SU-DHL-6 (cell line): ENCODE data around the gene CRB2.

Experiments used
- H2AFZ ChIP-seq: fragments of 200-600 bp; sonication (generic); 2 replicates; pipeline ENCODE4 v1.6.1; 2014; ENCODE audit warnings: low read depth, mild to moderate bottlenecking, moderate library complexity, mixed read lengths, antibody characterized with exemption, low read length; ENCODE audit not compliant: severe bottlenecking
- H3F3A ChIP-seq: fragments of 200-600 bp; shearing (Covaris generic); 2 replicates; pipeline ENCODE4 v1.6.0; 2016; ENCODE audit warnings: antibody characterized with exemption, mild to moderate bottlenecking; ENCODE audit not compliant: insufficient read depth
- H3K27ac ChIP-seq: fragments of 200-600 bp; sonication (generic); 2 replicates; pipeline ENCODE4 v1.5.1; 2016; ENCODE audit warnings: low read depth, mild to moderate bottlenecking, low read length, moderate library complexity, mixed read lengths
- H3K27me3 ChIP-seq: fragments of 200-600 bp; sonication (generic), shearing (Covaris generic); 2 replicates; pipeline ENCODE4 v1.6.0; 2014; ENCODE audit warnings: mild to moderate bottlenecking, low read length
- H3K36me3 ChIP-seq: fragments of 200-600 bp; sonication (generic); 2 replicates; pipeline ENCODE4 v1.6.1; 2014; ENCODE audit warnings: mild to moderate bottlenecking, low read length, mixed read lengths
- H3K4me2 ChIP-seq: fragments of 300-600, 200-600 bp; shearing (Covaris generic), sonication (generic); 2 replicates; pipeline ENCODE4 v1.6.0; 2014; ENCODE audit warnings: low read length, low read depth, mild to moderate bottlenecking; ENCODE audit not compliant: poor library complexity, severe bottlenecking
- H3K4me3 ChIP-seq: fragments of 200-600 bp; sonication (generic); 2 replicates; pipeline ENCODE4 v1.5.1; 2014; ENCODE audit warnings: antibody characterized with exemption, low read length, mild to moderate bottlenecking, mixed read lengths; ENCODE audit not compliant: insufficient read depth, poor library complexity, severe bottlenecking
- H3K79me2 ChIP-seq: fragments of 200-600 bp; sonication (generic); 2 replicates; pipeline ENCODE4 v1.6.1; 2014; ENCODE audit warnings: mild to moderate bottlenecking, low read length, moderate library complexity; ENCODE audit not compliant: insufficient read depth
- H3K9ac ChIP-seq: fragments of 200-600 bp; sonication (generic); 2 replicates; pipeline ENCODE4 v1.7.0; 2014; ENCODE audit warnings: mild to moderate bottlenecking, low read length
- H3K9me2 ChIP-seq: fragments of 200-600 bp; sonication (generic); replicated peaks from 2 replicates; pipeline ENCODE4 v1.6.1; 2014; ENCODE audit warnings: low read length; ENCODE audit not compliant: insufficient read depth
- H3K9me3 ChIP-seq: fragments of 200-600 bp; sonication (generic); 2 replicates; pipeline ENCODE4 v1.6.1; 2014; ENCODE audit warnings: low read length, mixed read lengths; ENCODE audit not compliant: insufficient read depth
- H4K20me1 ChIP-seq: fragments of 200-600 bp; sonication (generic); 2 replicates; pipeline ENCODE4 v1.6.1; 2014; ENCODE audit warnings: low read depth, mild to moderate bottlenecking, antibody characterized with exemption, low read length, moderate library complexity, mixed read lengths
- EZH2phosphoT487 ChIP-seq: fragments of 200-600 bp; sonication (generic), shearing (Covaris generic); conservative IDR thresholded peaks from 2 replicates; pipeline ENCODE4 v1.6.1; 2018; ENCODE audit warnings: mild to moderate bottlenecking, antibody characterized with exemption, low read length, moderate library complexity, mixed read lengths
- TF ChIP-seq, protein P1 (sequence below): fragments of 200-600 bp; sonication (generic); IDR thresholded peaks from one replicate; pipeline ENCODE4 v1.5.1; 2017; ENCODE audit warnings: antibody characterized with exemption, mild to moderate bottlenecking, low read length, moderate library complexity; ENCODE audit not compliant: insufficient read depth, poor library complexity, severe bottlenecking

CRB2 gene

DNA sequence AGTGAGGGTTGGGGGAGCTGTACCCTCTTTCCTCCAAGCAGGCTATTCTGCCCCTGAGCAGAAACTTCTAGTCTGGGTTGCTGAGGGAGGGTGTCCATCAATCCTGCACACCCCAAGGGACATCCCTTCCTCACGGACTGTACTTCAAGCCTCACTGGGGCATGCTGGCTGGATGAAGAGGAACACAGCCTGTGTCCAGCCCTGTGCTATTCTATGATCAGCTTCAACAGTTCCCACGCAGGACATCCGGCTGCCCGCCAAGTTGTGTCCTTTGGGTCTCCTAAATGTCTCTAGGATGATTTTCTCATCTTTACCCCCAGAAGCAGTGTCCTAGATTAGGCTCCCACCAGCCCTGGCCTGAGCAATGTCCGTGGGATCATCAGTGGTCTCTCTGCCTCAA lies 68.1 kb downstream of the CRB2 start:
- Histone ChIP-seq H3K4me3 (no peak overlapping the region), H4K20me1 (no peaks in the 10 kb centered on the region), H3K9me3 (no peaks in the 10 kb centered on the region), H3K9ac (no peak overlapping the region), H3K4me2 (no peak overlapping the region), H3K79me2 (no peaks in the 10 kb centered on the region), H3K36me3 (no peaks in the 10 kb centered on the region), H3K9me2 (no peaks in the 10 kb centered on the region), H3K27ac (no peak overlapping the region), H3K27me3 (no peaks in the 10 kb centered on the region), H3F3A (no peaks in the 10 kb centered on the region), H2AFZ (no peak overlapping the region)
- no peak for TF ChIP-seq EZH2phosphoT487

DNA sequence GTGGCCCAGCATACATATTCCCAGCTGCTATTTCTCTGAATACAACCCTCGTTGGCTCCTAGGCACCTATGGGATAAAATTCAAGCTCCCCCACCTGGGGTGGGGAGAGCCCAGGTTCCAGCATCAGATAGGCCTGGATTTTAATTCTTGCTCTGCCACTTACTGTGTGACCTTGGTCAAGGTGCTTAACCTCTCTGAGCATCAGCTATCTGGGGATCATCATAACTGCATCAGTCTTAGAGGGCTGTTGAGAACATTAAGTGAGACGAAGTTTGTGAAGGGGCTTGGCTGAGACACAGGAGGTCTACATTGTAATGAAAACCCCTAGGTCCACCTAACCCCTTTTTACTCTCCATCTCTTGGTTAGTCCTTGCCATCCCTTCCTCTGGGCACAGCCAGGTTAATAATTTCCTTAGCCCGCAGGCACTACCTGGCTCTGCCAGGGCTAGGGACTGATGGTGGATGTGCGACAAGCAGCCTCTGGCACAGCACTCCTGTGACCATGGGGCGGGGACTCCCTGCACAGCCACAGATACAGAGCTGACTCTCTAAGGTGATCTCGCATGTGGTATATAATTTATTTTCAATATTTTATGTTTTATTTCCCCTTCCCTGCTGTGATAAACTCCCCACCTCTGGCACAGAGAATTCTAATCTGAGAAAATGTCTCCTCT lies 68.7 kb downstream of the CRB2 start:
- TF ChIP-seq EZH2phosphoT487 = no peak
- TF ChIP-seq, protein P1, sequence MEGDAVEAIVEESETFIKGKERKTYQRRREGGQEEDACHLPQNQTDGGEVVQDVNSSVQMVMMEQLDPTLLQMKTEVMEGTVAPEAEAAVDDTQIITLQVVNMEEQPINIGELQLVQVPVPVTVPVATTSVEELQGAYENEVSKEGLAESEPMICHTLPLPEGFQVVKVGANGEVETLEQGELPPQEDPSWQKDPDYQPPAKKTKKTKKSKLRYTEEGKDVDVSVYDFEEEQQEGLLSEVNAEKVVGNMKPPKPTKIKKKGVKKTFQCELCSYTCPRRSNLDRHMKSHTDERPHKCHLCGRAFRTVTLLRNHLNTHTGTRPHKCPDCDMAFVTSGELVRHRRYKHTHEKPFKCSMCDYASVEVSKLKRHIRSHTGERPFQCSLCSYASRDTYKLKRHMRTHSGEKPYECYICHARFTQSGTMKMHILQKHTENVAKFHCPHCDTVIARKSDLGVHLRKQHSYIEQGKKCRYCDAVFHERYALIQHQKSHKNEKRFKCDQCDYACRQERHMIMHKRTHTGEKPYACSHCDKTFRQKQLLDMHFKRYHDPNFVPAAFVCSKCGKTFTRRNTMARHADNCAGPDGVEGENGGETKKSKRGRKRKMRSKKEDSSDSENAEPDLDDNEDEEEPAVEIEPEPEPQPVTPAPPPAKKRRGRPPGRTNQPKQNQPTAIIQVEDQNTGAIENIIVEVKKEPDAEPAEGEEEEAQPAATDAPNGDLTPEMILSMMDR = no peak
- no peaks in the 10 kb centered on the region for H4K20me1 ChIP-seq
- H3F3A ChIP-seq = no peaks in the 10 kb centered on the region
- H3K9me3 ChIP-seq = no peaks in the 10 kb centered on the region
- no peak overlapping the region for H3K4me2 ChIP-seq
- H3K27me3 ChIP-seq = no peaks in the 10 kb centered on the region
- no peak overlapping the region for H3K9ac ChIP-seq
- no peak overlapping the region for H2AFZ ChIP-seq
- H3K36me3 ChIP-seq = no peaks in the 10 kb centered on the region
- H3K27ac ChIP-seq = no peak overlapping the region
- no peak overlapping the region for H3K4me3 ChIP-seq
- H3K79me2 ChIP-seq = no peaks in the 10 kb centered on the region
- H3K9me2 ChIP-seq = no peaks in the 10 kb centered on the region

DNA sequence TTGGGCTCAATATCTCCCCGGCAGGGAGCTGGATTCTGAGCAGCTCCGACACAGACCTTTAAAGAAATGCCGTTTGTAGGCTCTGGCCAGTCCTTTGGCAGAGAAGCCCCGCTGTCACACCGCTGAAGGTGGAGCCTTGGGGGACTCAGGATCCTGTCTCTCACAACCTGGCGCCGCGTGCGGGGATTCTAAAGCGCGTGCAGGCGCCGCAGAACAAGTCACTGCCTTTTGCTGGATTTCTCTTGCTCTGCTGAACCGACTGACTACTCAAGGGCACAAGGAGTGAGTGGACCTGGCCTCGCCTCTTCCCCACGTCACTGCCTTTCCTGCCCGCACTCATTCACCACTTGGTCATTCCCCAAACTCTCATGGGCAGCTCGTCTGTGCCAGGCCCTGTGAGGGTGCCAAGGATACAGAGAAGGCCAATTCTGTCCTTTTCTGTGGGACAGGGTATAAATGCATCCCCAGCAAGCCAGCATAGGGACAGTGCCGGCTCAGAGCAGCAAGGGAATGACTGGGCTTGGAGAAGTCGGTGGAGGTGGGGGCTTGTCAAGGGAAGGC lies 69.3 kb downstream of the CRB2 start:
- Histone ChIP-seq H3K27ac (no peak overlapping the region), H3K27me3 (no peaks in the 10 kb centered on the region), H2AFZ (no peak overlapping the region), H3K4me3 (no peak overlapping the region), H3K9me3 (no peaks in the 10 kb centered on the region), H3K9ac (no peak overlapping the region), H3F3A (no peaks in the 10 kb centered on the region), H3K36me3 (no peaks in the 10 kb centered on the region), H3K79me2 (no peaks in the 10 kb centered on the region), H3K9me2 (no peaks in the 10 kb centered on the region), H3K4me2 (no peak overlapping the region), H4K20me1 (no peaks in the 10 kb centered on the region)
- TF ChIP-seq EZH2phosphoT487 = no peak
- TF ChIP-seq, protein P1 = no peak

DNA sequence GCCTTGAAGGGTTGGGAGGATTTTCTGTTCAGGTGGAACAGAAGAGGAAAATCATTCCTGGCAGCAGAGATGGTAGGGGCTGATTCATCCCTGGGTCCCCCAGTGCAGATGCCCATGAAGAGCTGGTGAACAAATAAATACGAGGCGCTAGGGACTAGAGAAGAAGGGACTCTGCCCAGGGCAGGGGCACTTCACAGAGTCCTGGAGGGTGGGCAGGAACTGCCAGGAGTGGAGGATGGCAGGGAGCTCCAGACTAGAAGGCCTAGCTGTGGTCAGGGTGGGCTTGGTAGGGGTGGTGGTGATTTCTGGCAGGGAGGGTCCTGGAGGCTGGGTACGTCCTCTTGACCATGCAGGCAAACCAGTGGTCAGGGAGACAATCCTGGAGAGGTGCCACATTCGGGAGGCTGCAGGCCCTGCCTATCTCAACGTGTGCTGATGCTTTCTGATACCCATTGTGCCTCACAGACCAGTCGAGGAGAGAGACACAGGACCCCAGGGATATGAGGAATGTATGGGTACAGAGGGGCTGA lies 69.9 kb downstream of the CRB2 start:
- Histone ChIP-seq H3K27me3 (no peaks in the 10 kb centered on the region), H3F3A (no peaks in the 10 kb centered on the region), H3K79me2 (no peaks in the 10 kb centered on the region), H3K27ac (no peak overlapping the region), H2AFZ (no peak overlapping the region), H3K4me2 (no peak overlapping the region), H3K4me3 (no peak overlapping the region), H4K20me1 (no peaks in the 10 kb centered on the region), H3K9ac (no peak overlapping the region), H3K9me2 (no peaks in the 10 kb centered on the region), H3K36me3 (no peaks in the 10 kb centered on the region), H3K9me3 (no peaks in the 10 kb centered on the region)
- TF ChIP-seq EZH2phosphoT487 = no peak
- TF ChIP-seq, protein P1 = no peak
